Pulmonary artery endothelial cell (primary cell): ENCODE data around the gene NADSYN1. TPM values are rescaled to one million over a fixed set of nuclear protein-coding genes. Genes with fewer than 3 reads are reported as not detected.

ENCODE experiments used
- DNase-seq: peaks from one replicate; pipeline ENCODE4 v3.0.0-alpha.2; 2011; ENCODE audit warnings: low read depth, low spot score
- total RNA-seq: library from RNA; depleted of rRNA; stranded (reverse); fragments of >200 nt; gene quantifications from 2 replicates; pipeline ENCODE4 v1.2.3, GENCODE V29; 2014

NADSYN1 gene
- total RNA-seq, 1 donor from 2014 or later = 93.6 TPM

GRCh38 chr11:71450939-71451338 lies 2.1 kb upstream of the NADSYN1 start:
- no peak for DNase-seq

- DNase-seq = no peak
Observed at GRCh38 chr11:71451596-71452198, 1.3 kb upstream of the NADSYN1 start.

DNA sequence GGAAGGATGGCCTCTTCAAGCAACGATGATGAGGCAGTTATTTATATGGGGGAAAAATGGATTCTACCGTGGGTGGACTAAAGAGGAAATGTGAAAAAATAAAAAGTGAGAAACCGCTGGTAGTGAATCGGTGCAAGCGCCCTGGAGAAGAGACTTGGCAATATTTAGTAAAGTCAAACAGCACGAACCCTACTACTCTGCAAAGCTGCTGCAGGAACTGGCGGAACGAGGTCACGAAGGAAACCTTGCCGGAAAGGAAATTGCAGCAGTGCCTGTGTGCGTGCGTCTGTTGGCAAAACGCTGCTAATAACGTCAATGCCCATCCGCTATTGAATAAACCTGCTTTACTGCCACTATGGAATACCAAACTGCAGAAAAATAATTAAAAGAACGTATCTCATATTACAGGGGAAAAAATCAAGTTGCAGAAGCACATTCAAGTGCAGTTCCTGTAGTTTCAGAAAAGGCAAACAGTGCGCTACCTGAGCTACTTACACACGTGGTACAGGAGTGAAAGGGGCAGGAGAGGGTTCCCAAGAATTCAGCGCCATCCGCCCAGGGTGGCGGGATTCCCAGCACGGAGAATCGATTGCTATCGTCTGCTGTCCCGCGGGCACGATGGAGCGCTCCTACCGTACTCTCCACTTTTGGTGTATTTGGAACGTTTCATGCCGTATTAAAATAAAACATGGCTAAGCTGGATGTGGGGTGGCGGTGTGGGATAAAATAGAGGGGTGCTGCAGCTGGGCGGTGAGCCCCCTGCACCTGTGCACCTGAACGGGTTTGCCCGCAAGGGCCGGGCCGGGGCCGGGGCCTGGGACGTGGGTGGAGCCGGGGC lies 585 bp upstream of the NADSYN1 start:
- DNase-seq = peak; percentile 33

GRCh38 chr11:71453918-71454304 lies 908 bp downstream of the NADSYN1 start:
- no peak for DNase-seq

- no peak for DNase-seq
Observed at GRCh38 chr11:71454470-71455113, 1.6 kb downstream of the NADSYN1 start.

DNA sequence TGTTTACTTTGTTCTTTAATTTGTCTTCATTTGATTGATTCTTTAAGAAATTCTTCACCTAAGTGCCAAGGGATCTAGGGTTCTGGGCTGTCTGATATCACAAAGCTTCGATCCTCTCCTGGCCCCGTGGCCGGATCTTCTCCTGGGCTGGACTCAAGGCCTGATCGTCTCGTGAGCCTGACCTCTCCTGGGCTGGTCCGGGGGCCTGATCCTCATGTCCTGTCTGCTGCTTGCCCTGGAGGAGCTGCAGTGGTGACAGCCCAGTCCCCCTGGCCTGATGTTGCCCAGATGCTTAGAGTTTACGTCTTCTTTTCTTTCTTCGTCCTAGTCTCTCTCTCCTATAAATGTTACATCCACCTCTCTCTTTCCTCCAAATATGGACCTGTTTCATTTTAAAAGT lies 3.3 kb downstream of the NADSYN1 start:
- no peak for DNase-seq

GRCh38 chr11:71456831-71457230 lies 3.8 kb downstream of the NADSYN1 start:
- DNase-seq = no peak

GRCh38 chr11:71458146-71459070 lies 5.4 kb downstream of the NADSYN1 start:
- DNase-seq = no peak

DNA sequence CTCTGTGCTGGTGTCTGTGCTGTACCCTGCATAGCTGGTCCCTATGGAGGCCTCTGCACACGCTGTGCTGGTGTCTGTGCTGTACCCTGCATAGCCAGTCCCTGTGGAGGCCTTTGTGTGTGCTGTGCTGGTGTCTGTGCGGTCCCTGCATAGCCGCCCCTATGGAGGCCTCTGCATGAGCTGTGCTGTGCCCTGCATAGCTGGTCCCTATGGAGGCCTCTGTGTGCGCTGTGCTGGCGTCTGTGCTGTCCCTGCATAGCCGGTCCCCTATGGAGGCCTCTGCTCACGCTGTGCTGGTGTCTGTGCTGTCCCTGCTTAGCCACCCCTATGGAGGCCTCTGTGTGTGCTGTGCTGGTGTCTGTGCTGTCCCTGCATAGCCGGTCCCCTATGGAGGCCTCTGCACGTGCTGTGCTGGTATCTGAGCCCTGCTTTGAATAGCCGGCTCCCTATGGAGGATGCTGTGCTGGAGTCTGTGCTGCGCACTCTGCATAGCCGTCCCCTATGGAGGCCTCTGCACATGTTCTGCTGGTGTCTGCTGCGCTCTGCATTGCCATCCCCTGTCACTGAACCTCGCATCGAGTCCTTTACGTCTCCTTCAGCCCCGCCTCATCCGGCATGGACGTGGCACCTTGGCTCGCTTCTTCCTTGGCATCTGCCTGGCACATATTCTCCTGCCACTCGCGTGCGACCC lies 6.2 kb downstream of the NADSYN1 start:
- DNase-seq = no peak

GRCh38 chr11:71459767-71460320 lies 6.8 kb downstream of the NADSYN1 start:
- DNase-seq = no peak

DNA sequence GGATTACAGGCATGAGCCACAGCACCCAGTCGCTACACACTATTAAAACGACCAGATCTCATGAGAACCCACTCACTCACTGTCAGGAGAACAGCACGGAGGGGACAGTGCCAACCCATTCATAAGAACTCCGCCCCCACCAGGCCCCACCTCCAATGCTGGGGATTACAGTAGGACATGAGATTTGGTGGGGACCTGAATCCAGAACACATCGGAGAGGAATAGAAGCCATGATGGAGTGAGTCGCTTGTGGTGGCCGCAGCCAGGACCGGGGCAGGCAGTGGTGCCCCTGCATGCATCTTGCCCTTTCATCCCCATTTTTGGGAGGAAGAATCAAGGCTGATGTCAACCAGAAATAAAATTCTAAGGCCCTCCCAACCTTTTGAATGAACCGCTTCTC lies 8.7 kb downstream of the NADSYN1 start:
- no peak for DNase-seq

GRCh38 chr11:71462726-71463125 lies 9.7 kb downstream of the NADSYN1 start:
- no peak for DNase-seq

GRCh38 chr11:71463331-71464211 lies 10.6 kb downstream of the NADSYN1 start:
- no peak for DNase-seq

DNA sequence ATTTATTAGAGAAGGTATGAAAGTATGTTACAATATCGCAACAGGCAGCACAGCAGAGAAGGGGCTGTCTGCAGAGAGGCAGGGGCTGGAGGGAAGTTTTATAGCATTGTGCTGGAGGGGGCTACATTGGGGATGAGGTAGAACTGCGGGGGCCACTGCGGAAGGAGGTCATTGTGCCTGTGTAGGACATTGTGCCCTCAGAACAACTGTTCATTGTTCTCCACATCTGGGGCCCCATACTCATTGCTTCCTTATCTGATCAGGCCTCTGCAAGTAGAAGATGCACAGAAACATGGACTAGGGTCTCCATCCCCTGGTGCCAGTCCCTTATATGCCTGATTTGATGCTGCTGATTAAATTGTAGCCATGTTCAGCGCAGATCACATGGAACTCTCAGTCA lies 12.1 kb downstream of the NADSYN1 start:
- DNase-seq = no peak

GRCh38 chr11:71466358-71466757 lies 13.4 kb downstream of the NADSYN1 start:
- no peak for DNase-seq

DNA sequence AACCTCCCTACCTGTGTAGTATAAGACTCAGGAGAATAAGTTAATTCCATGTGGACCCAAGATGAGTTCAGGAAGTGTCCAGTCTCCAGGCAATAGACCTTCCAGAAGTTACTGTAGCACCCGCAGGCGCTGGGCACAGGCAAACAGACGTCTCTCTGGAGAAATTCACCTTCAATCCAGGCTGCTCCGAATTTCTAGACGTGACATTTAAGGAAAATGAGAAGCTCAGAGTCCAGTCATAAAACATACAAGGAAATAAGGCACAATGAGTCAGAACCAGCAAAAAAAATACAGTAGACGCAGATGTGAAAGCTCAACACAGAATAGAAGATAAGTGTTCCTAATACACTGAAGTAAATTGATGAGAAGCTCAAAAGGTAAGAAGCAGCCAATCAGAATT lies 14.2 kb downstream of the NADSYN1 start:
- no peak for DNase-seq

GRCh38 chr11:71470946-71471345 lies 17.9 kb downstream of the NADSYN1 start:
- no peak for DNase-seq

GRCh38 chr11:71472357-71472885 lies 19.4 kb downstream of the NADSYN1 start:
- DNase-seq = no peak
